Spleen (tissue), 11 donors: ENCODE results near the gene HMGB1. TPM values are rescaled to one million over a fixed set of nuclear protein-coding genes. Genes with fewer than 3 reads are reported as not detected.

ENCODE experiments used
- DNase-seq: peaks from one replicate; pipeline ENCODE4 v3.0.0-alpha.2; 2020
- H3K27ac ChIP-seq, 8 donors: fragments of 200-600 bp; sonication (generic) in 7 of 8; 1 replicate in 4 of 8; 2 replicates in 4 of 8; pipeline versions ENCODE4 v1.5.0 to v1.8.0; 2016 to 2021; ENCODE audit warnings: inconsistent platforms in 4 of 8, mild to moderate bottlenecking in 4 of 8, moderate library complexity in 1 of 8
- H3K27me3 ChIP-seq, 7 donors: fragments of 200-600 bp; sonication (generic) in 6 of 7; replicated peaks in 1 of 7; 1 replicate in 4 of 7; 2 replicates in 3 of 7; pipeline versions ENCODE4 v1.5.0 to v1.8.0; 2016 to 2021; ENCODE audit warnings: inconsistent platforms in 3 of 7, mild to moderate bottlenecking in 1 of 7
- H3K36me3 ChIP-seq, 6 donors: fragments of 200-600 bp; sonication (generic) in 5 of 6; 1 replicate in 4 of 6; 2 replicates in 2 of 6; pipeline versions ENCODE4 v1.5.0 to v1.8.0; 2016 to 2021; ENCODE audit warnings: inconsistent platforms in 2 of 6
- H3K4me1 ChIP-seq, 6 donors: fragments of 200-600 bp; sonication (generic) in 5 of 6; 1 replicate in 3 of 6; 2 replicates in 3 of 6; pipeline versions ENCODE4 v1.5.0 to v1.8.0; 2016 to 2021; ENCODE audit warnings: inconsistent platforms in 3 of 6
- H3K4me3 ChIP-seq, 8 donors: fragments of 200-600 bp; sonication (generic) in 7 of 8; 1 replicate in 4 of 8; 2 replicates in 4 of 8; pipeline versions ENCODE4 v1.5.0 to v1.8.0; 2016 to 2021; ENCODE audit warnings: inconsistent platforms in 4 of 8, mild to moderate bottlenecking in 4 of 8, moderate library complexity in 2 of 8
- H3K9me3 ChIP-seq, 8 donors: fragments of 200-600 bp; sonication (generic) in 7 of 8; 1 replicate in 4 of 8; 2 replicates in 4 of 8; pipeline versions ENCODE4 v1.5.0 to v1.8.0; 2016 to 2021; ENCODE audit warnings: inconsistent platforms in 4 of 8
- POLR2A ChIP-seq, 3 donors: fragments of 450-650 bp; IDR thresholded peaks; one replicate each; pipeline ENCODE4 v1.5.1; 2017; ENCODE audit warnings: antibody characterized with exemption in 3 of 3, mild to moderate bottlenecking in 1 of 3
- POLR2AphosphoS5 ChIP-seq, 3 donors: sonication (generic); formaldehyde crosslinking; IDR thresholded peaks; one replicate each; pipeline ENCODE4 v1.5.1; 2017; ENCODE audit warnings: antibody characterized with exemption in 3 of 3
- WGBS, 5 donors: extraction: QIAGEN DNeasy Blood & Tissue Kit in 3 of 5; methylation state at CpG; one replicate each; pipeline versions ENCODE4 v1.1.5 to v1.1.7; 2013 to 2018; 5-methylcytosine and 5-hydroxymethylcytosine counted together
- intact Hi-C: fragments of 100-400 bp; cut with DNase I; formaldehyde crosslinking; loops from one replicate; pipeline ENCODE4 v1.15.0; 2023; ENCODE audit warnings: low total_unique reads
- polyA plus RNA-seq, 3 donors: library from polyadenylated mRNA; stranded (reverse); fragments of 200-250 nt; gene quantifications; one replicate each; pipeline ENCODE4 v1.2.1, GENCODE V29; 2013
- total RNA-seq, 7 donors: library from RNA; depleted of rRNA in 3 of 7; stranded (reverse); fragments of >200 nt in 3 of 7; fragmentation: NEBNext Ultra II Directional in 4 of 7; extraction: Animal tissue kit (Norgen Biotek cat#: 25700) in 4 of 7; gene quantifications; one replicate each; pipeline versions ENCODE4 v1.1.0 to v1.2.1, GENCODE V29; 2016 to 2021
- TF ChIP-seq, protein P1 (sequence below), 11 experiments: fragments of 200-600 bp in 7 of 11; fragments of 450-650 bp in 4 of 11; sonication (generic) in 4 of 11; IDR thresholded peaks in 8 of 11; conservative IDR thresholded peaks in 3 of 11; 1 replicate in 7 of 11; 2 replicates in 4 of 11; pipeline versions ENCODE4 v1.4.0 to v1.8.0; 2016 to 2021; ENCODE audit warnings: antibody characterized with exemption in 11 of 11, inconsistent platforms in 4 of 11, mild to moderate bottlenecking in 1 of 11
- donor health status: healthy with polysubstance abuse.
- donor health status: DM: no; HTN: no; CAD: no; lungs with moderate emphysema.
- donor health status: DM: no; HTN: no; CAD: no.
- donor health status: Bipolar disorder and iron deficiency.
- donor health status: healthy.
- donor health status: DM: no; HTN: no; CAD: no.
- donor health status: DM: yes; HTN: yes; CAD: no.

The HMGB1 gene
- total and polyA plus RNA-seq, 10 donors: 221 to 528 (median 308) TPM

DNA sequence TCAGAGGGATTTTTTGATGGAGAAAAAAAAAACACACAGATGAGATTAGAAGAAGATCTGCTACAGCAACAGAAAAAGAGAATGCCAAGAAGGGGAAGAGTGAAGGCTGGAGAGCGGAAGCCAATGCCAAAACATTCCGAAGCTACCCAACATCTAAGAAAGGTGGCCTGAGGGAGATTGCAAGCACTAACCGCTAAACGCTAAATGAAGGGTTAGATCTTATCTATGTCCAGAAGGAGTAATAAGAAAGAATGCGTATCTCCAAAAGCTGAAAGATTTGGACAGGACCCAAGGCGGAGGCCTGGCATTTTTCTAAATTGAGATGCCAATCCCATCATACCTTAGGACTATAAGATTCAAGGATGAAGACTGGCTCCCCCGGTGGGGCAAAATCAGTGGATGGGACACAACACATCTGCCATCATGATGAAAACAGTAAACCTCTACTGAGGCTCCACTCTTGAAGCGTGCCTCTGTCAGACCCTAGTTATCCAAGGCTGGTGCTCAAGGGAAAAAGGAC is 15.6 kb upstream of the HMGB1 start:
- WGBS, 5 donors: 95 to 97% (median 95%) methylated on average over 8 of the region's 8 CpGs
- H3K4me3 ChIP-seq: no peak overlapping the region
- TF ChIP-seq POLR2AphosphoS5 (IDR thresholded peaks at IDR 0.05): no peak
- TF ChIP-seq, protein P1, sequence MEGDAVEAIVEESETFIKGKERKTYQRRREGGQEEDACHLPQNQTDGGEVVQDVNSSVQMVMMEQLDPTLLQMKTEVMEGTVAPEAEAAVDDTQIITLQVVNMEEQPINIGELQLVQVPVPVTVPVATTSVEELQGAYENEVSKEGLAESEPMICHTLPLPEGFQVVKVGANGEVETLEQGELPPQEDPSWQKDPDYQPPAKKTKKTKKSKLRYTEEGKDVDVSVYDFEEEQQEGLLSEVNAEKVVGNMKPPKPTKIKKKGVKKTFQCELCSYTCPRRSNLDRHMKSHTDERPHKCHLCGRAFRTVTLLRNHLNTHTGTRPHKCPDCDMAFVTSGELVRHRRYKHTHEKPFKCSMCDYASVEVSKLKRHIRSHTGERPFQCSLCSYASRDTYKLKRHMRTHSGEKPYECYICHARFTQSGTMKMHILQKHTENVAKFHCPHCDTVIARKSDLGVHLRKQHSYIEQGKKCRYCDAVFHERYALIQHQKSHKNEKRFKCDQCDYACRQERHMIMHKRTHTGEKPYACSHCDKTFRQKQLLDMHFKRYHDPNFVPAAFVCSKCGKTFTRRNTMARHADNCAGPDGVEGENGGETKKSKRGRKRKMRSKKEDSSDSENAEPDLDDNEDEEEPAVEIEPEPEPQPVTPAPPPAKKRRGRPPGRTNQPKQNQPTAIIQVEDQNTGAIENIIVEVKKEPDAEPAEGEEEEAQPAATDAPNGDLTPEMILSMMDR (IDR thresholded peaks at IDR 0.05 in 8 of 11, conservative IDR thresholded peaks at IDR 0.05 in 3 of 11): no peak
- no peak for TF ChIP-seq POLR2A (IDR thresholded peaks at IDR 0.05)
- no peaks in the 10 kb centered on the region for H3K9me3 ChIP-seq
- DNase-seq: no peak
- no peaks in the 10 kb centered on the region for H3K27me3 ChIP-seq
- no peak overlapping the region for H3K27ac ChIP-seq
- intact Hi-C loops: no loop called here
- peaks cover 0 to 9% (median 2%) of the 10 kb centered on the region in 6 donors for H3K4me1 ChIP-seq
- H3K36me3 ChIP-seq: no peaks in the 10 kb centered on the region

DNA sequence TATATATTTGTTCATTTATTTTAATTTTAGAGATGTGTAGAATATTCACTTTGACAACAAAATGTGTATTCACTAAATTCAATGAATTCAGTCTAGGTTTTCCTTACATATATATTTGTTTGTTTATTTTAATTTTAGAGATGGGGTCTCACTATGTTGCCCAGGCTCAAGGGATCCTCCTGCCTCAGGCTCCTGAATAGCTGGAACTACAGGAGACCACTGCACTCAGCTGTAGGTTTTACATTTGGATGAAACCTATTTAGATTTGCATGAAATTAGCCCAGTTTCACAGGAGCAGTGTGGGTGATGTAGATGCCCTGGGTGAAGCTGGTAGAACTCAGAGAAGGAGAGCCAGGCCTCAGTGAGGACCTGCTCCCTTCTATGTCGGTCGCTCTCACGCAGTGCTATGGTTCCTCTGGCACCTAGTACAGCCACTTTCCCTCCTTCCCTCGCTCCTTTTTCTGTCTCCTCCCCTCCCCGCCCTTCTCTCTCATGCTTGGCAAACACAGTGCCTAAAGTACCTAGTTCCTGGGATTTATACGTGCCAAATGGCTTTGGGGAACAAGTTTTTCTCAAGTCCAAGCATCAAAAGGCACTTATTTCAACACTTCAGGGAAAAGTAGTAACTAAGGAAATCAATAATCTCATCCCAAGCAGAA is 14.7 kb upstream of the HMGB1 start:
- H3K4me1 ChIP-seq: peaks cover 0 to 9% (median 2%) of the 10 kb centered on the region in 6 donors
- no peaks in the 10 kb centered on the region for H3K9me3 ChIP-seq
- H3K27me3 ChIP-seq: no peaks in the 10 kb centered on the region
- no peak overlapping the region for H3K4me3 ChIP-seq
- WGBS, 5 donors: 86 to 92% (median 87%) methylated on average over 6 of the region's 6 CpGs
- H3K36me3 ChIP-seq: no peaks in the 10 kb centered on the region
- TF ChIP-seq POLR2AphosphoS5 (IDR thresholded peaks at IDR 0.05) (no peak), POLR2A (IDR thresholded peaks at IDR 0.05) (no peak)
- TF ChIP-seq, protein P1 (IDR thresholded peaks at IDR 0.05 in 8 of 11, conservative IDR thresholded peaks at IDR 0.05 in 3 of 11): no peak
- DNase-seq: no peak
- intact Hi-C loops: no loop called here
- H3K27ac ChIP-seq: no peak overlapping the region

DNA sequence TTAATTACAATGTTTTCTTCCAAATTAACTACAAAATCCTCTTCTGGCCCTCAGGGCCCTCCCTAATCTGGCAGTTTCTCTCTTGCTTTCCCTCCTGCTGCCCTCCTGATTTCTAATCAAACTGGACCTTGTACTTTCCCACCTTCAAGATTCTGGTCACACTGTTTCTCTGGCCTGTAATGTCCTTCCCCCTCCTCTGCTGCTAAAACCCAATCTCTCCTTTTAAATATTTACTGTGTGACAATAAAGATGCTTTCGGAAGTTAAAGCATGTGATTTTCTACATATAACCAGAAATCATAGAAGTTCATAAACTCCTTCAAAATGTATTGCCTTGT is 14.1 kb upstream of the HMGB1 start:
- Histone ChIP-seq H3K36me3 (no peaks in the 10 kb centered on the region), H3K9me3 (no peaks in the 10 kb centered on the region), H3K27ac (no peak overlapping the region), H3K4me3 (no peak overlapping the region), H3K27me3 (no peaks in the 10 kb centered on the region), H3K4me1 (peaks cover 0 to 9% (median 2%) of the 10 kb centered on the region in 6 donors)
- DNase-seq: no peak
- intact Hi-C loops: loop anchor here (10.0 kb wide), 1 partner anchor 75 kb away; no protein-coding TSS in a partner anchor
- TF ChIP-seq, protein P1 (IDR thresholded peaks at IDR 0.05 in 8 of 11, conservative IDR thresholded peaks at IDR 0.05 in 3 of 11): no peak
- TF ChIP-seq POLR2A (IDR thresholded peaks at IDR 0.05) (no peak), POLR2AphosphoS5 (IDR thresholded peaks at IDR 0.05) (no peak)
- WGBS, 5 donors: 94 to 100% (median 97%) methylated on average over 1 of the region's 1 CpG

DNA sequence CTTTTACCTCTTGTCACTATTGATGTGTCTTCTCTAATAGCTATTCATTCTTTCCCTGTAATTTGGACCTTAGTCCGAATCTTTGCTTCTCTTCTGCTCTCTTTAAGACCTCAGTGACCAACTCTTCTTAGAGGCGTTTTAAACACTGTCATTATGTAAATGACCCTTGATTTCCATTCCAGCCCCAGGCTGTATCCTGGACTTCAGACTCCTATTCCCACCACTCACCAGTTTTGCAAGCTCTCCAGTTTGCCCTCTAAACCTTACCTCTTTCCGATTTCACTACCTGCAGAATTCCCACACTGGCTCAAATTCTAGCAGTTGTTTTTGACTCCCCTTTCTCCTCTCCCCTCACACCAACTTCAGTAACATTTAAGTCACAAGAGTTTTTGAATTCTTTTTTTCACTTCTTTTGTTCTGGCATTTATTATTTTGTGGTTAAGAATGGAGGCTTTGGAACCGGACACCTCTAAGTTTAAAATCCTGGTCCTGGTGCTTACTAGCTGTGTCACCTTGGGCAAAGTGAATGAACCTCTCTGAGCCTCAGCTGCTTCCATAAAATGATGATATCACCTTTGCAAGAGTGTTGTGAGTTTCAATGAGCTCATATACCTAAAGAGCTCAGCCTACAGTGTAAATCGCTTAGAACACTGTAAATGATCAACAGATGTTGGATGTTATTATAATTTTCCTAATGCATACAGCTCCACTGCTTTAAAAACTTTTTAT is 13.6 kb upstream of the HMGB1 start:
- TF ChIP-seq, protein P1 (IDR thresholded peaks at IDR 0.05 in 8 of 11, conservative IDR thresholded peaks at IDR 0.05 in 3 of 11): no peak
- TF ChIP-seq POLR2AphosphoS5 (IDR thresholded peaks at IDR 0.05): no peak
- no peak for TF ChIP-seq POLR2A (IDR thresholded peaks at IDR 0.05)
- Histone ChIP-seq H3K27ac (no peak overlapping the region), H3K9me3 (no peaks in the 10 kb centered on the region), H3K27me3 (no peaks in the 10 kb centered on the region), H3K4me3 (no peak overlapping the region), H3K4me1 (peaks cover 0 to 9% (median 2%) of the 10 kb centered on the region in 6 donors), H3K36me3 (no peaks in the 10 kb centered on the region)
- 84 to 90% (median 85%) methylated on average over 5 of the region's 5 CpGs for WGBS, 5 donors
- no peak for DNase-seq
- intact Hi-C loops: loop anchor here (10.0 kb wide), 1 partner anchor 75 kb away; no protein-coding TSS in a partner anchor
